IgD-negative memory B cell (primary cell): ENCODE measurements around the gene LIM2. TPM values are rescaled to one million over a fixed set of nuclear protein-coding genes. Genes with fewer than 3 reads are reported as not detected.
"Not testable (repeated sequence)": the region's sequence is repeated elsewhere in the genome, so short reads cannot be mapped to it uniquely, and the experiment has no call there.

ENCODE experiments used
- H3K27ac Mint-ChIP-seq, 3 donors: one replicate each; pipeline ENCODE4 v1.8.0; 2020 to 2022; ENCODE audit warnings: mild to moderate bottlenecking in 3 of 3, mixed read lengths in 3 of 3, moderate library complexity in 1 of 3
- H3K27me3 Mint-ChIP-seq: one replicate; pipeline ENCODE4 v1.8.0; 2021; ENCODE audit warnings: mixed read lengths
- H3K36me3 Mint-ChIP-seq: one replicate; pipeline ENCODE4 v1.8.0; 2020; ENCODE audit warnings: mild to moderate bottlenecking, mixed read lengths
- H3K4me1 Mint-ChIP-seq, 3 donors: one replicate each; pipeline ENCODE4 v1.8.0; 2020 to 2022; ENCODE audit warnings: mixed read lengths in 3 of 3, mild to moderate bottlenecking in 1 of 3
- H3K4me3 Mint-ChIP-seq, 4 donors: one replicate each; pipeline ENCODE4 v1.8.0; 2020 to 2022; ENCODE audit warnings: mild to moderate bottlenecking in 4 of 4, mixed read lengths in 4 of 4, moderate library complexity in 3 of 4
- H3K9me3 Mint-ChIP-seq, 3 donors: one replicate each; pipeline ENCODE4 v1.8.0; 2020 to 2021; ENCODE audit warnings: mixed read lengths in 3 of 3, mild to moderate bottlenecking in 1 of 3
- polyA plus RNA-seq: library from polyadenylated mRNA; unstranded; fragments of 300-500 nt; fragmentation: Illumina TruSeq; gene quantifications from one replicate; pipeline ENCODE4 v1.2.3, GENCODE V29; 2021

The LIM2 gene
- polyA plus RNA-seq, 1 donor from 2014 or later = 0.24 TPM

GRCh38 chr19:51410950-51411748 is 23.4 kb upstream of the LIM2 start:
- H3K36me3 Mint-ChIP-seq = no peaks in the 10 kb centered on the region
- H3K27ac Mint-ChIP-seq = peak overlapping the region in 2 of 3 donors; percentile 20 to 39
- H3K4me3 Mint-ChIP-seq = peak overlapping the region in 1 of 4 donors; percentile 8
- H3K9me3 Mint-ChIP-seq = no peaks in the 10 kb centered on the region
- H3K4me1 Mint-ChIP-seq = peaks cover 19 to 24% (median 23%) of the 10 kb centered on the region in 3 donors
- peaks cover 2% of the 10 kb centered on the region for H3K27me3 Mint-ChIP-seq

- Mint-ChIP-seq H3K27ac (no peak overlapping the region), H3K4me3 (peak overlapping the region in 1 of 4 donors; percentile 28), H3K9me3 (peaks cover 0 to 2% (median 0%) of the 10 kb centered on the region in 3 donors), H3K27me3 (peaks cover 2% of the 10 kb centered on the region), H3K36me3 (no peaks in the 10 kb centered on the region), H3K4me1 (peaks cover 13 to 21% (median 14%) of the 10 kb centered on the region in 3 donors)
Observed at GRCh38 chr19:51407511-51408131, 19.8 kb upstream of the LIM2 start.

GRCh38 chr19:51402117-51402516 is 14.3 kb upstream of the LIM2 start:
- H3K27ac Mint-ChIP-seq = no peak overlapping the region

GRCh38 chr19:51399936-51400335 is 12.2 kb upstream of the LIM2 start:
- H3K36me3 Mint-ChIP-seq, H3K9me3 Mint-ChIP-seq, H3K27ac Mint-ChIP-seq, H3K4me3 Mint-ChIP-seq, H3K27me3 Mint-ChIP-seq: not testable (repeated sequence)
- H3K4me1 Mint-ChIP-seq = peaks cover 10 to 20% (median 11%) of the 10 kb centered on the region in 3 donors

More at GRCh38 chr19:51402117-51402516, 14.3 kb upstream of the LIM2 start:
- H3K4me3 Mint-ChIP-seq = peak overlapping the region in 1 of 4 donors; percentile 66
- no peaks in the 10 kb centered on the region for H3K36me3 Mint-ChIP-seq
- H3K9me3 Mint-ChIP-seq = peaks cover 0 to 3% (median 2%) of the 10 kb centered on the region in 3 donors
- peaks cover 0 to 7% (median 1%) of the 10 kb centered on the region in 3 donors for H3K4me1 Mint-ChIP-seq
- no peaks in the 10 kb centered on the region for H3K27me3 Mint-ChIP-seq

GRCh38 chr19:51399231-51399630 is 11.5 kb upstream of the LIM2 start:
- H3K9me3 Mint-ChIP-seq = peaks cover 0 to 3% (median 2%) of the 10 kb centered on the region in 3 donors
- H3K4me3 Mint-ChIP-seq = no peak overlapping the region
- H3K27ac Mint-ChIP-seq = no peak overlapping the region
- no peaks in the 10 kb centered on the region for H3K27me3 Mint-ChIP-seq
- peaks cover 14 to 26% (median 15%) of the 10 kb centered on the region in 3 donors for H3K4me1 Mint-ChIP-seq
- H3K36me3 Mint-ChIP-seq = no peaks in the 10 kb centered on the region

- Mint-ChIP-seq H3K9me3 (peaks cover 0 to 3% (median 2%) of the 10 kb centered on the region in 3 donors), H3K36me3 (no peaks in the 10 kb centered on the region), H3K27ac (peak overlapping the region in 2 of 3 donors; percentile 73 to 89), H3K4me3 (peak overlapping the region in 1 of 4 donors; percentile 38), H3K27me3 (no peaks in the 10 kb centered on the region), H3K4me1 (peaks cover 18 to 30% (median 19%) of the 10 kb centered on the region in 3 donors)
Observed at GRCh38 chr19:51398096-51398704, 10.4 kb upstream of the LIM2 start.

GRCh38 chr19:51397453-51397852 is 9.7 kb upstream of the LIM2 start:
- H3K27me3 Mint-ChIP-seq, H3K4me3 Mint-ChIP-seq, H3K9me3 Mint-ChIP-seq, H3K27ac Mint-ChIP-seq, H3K36me3 Mint-ChIP-seq: not testable (repeated sequence)
- H3K4me1 Mint-ChIP-seq = peaks cover 18 to 30% (median 20%) of the 10 kb centered on the region in 3 donors

- H3K36me3 Mint-ChIP-seq = no peaks in the 10 kb centered on the region
- no peaks in the 10 kb centered on the region for H3K27me3 Mint-ChIP-seq
- H3K9me3 Mint-ChIP-seq = no peaks in the 10 kb centered on the region
- peak overlapping the region in 1 of 3 donors; percentile 92 for H3K27ac Mint-ChIP-seq
- peaks cover 17 to 35% (median 20%) of the 10 kb centered on the region in 3 donors for H3K4me1 Mint-ChIP-seq
- H3K4me3 Mint-ChIP-seq = no peak overlapping the region
Observed at GRCh38 chr19:51396175-51396574, 8.4 kb upstream of the LIM2 start.

- Mint-ChIP-seq H3K9me3 (no peaks in the 10 kb centered on the region), H3K36me3 (peaks cover 1% of the 10 kb centered on the region), H3K4me3 (peak overlapping the region; percentile 80 to 96 (median 92)), H3K27me3 (no peaks in the 10 kb centered on the region), H3K4me1 (peaks cover 19 to 36% (median 20%) of the 10 kb centered on the region in 3 donors), H3K27ac (peak overlapping the region; percentile 73 to 93 (median 79))
Observed at GRCh38 chr19:51394050-51394836, 6.5 kb upstream of the LIM2 start.

GRCh38 chr19:51392701-51393100 is 4.9 kb upstream of the LIM2 start:
- H3K27ac Mint-ChIP-seq = no peak overlapping the region
- H3K4me1 Mint-ChIP-seq = peaks cover 19 to 29% (median 20%) of the 10 kb centered on the region in 3 donors

GRCh38 chr19:51391073-51391611 is 3.4 kb upstream of the LIM2 start:
- Mint-ChIP-seq H3K4me1 (peaks cover 17 to 26% (median 18%) of the 10 kb centered on the region in 3 donors), H3K36me3 (peaks cover 1% of the 10 kb centered on the region), H3K9me3 (no peaks in the 10 kb centered on the region), H3K27ac (peak overlapping the region in 2 of 3 donors; percentile 7 to 78), H3K27me3 (no peaks in the 10 kb centered on the region), H3K4me3 (peak overlapping the region in 3 of 4 donors; percentile 41 to 70 (median 54))

More at GRCh38 chr19:51392701-51393100, 4.9 kb upstream of the LIM2 start:
- H3K4me3 Mint-ChIP-seq = peak overlapping the region in 1 of 4 donors; percentile 41
- peaks cover 1% of the 10 kb centered on the region for H3K36me3 Mint-ChIP-seq
- no peaks in the 10 kb centered on the region for H3K27me3 Mint-ChIP-seq
- H3K9me3 Mint-ChIP-seq = no peaks in the 10 kb centered on the region

GRCh38 chr19:51389143-51389542 is 1.4 kb upstream of the LIM2 start:
- Mint-ChIP-seq H3K4me3 (no peak overlapping the region), H3K9me3 (no peaks in the 10 kb centered on the region), H3K4me1 (peaks cover 5 to 9% (median 5%) of the 10 kb centered on the region in 3 donors), H3K27ac (no peak overlapping the region), H3K36me3 (peaks cover 1% of the 10 kb centered on the region), H3K27me3 (no peaks in the 10 kb centered on the region)

GRCh38 chr19:51386882-51387520 is 773 bp downstream of the LIM2 start:
- peak overlapping the region in 2 of 3 donors; percentile 15 to 40 for H3K27ac Mint-ChIP-seq

GRCh38 chr19:51382004-51382403 is 5.8 kb downstream of the LIM2 start:
- no peaks in the 10 kb centered on the region for H3K27me3 Mint-ChIP-seq
- H3K4me3 Mint-ChIP-seq = no peak overlapping the region
- H3K9me3 Mint-ChIP-seq = peaks cover 0 to 1% (median 0%) of the 10 kb centered on the region in 3 donors
- H3K36me3 Mint-ChIP-seq = no peaks in the 10 kb centered on the region
- no peak overlapping the region for H3K27ac Mint-ChIP-seq
- no peaks in the 10 kb centered on the region for H3K4me1 Mint-ChIP-seq

More at GRCh38 chr19:51386882-51387520, 773 bp downstream of the LIM2 start:
- peaks cover 0 to 6% (median 2%) of the 10 kb centered on the region in 3 donors for H3K4me1 Mint-ChIP-seq
- peaks cover 1% of the 10 kb centered on the region for H3K36me3 Mint-ChIP-seq
- no peaks in the 10 kb centered on the region for H3K9me3 Mint-ChIP-seq
- no peaks in the 10 kb centered on the region for H3K27me3 Mint-ChIP-seq
- H3K4me3 Mint-ChIP-seq = no peak overlapping the region
